ENCODE data around the gene EML3. TPM values are rescaled to one million over a fixed set of nuclear protein-coding genes. Genes with fewer than 3 reads are reported as not detected.
"Not testable (repeated sequence)": the region's sequence is repeated elsewhere in the genome, so short reads cannot be mapped to it uniquely, and the experiment has no call there.

EML3 gene
- total and polyA plus RNA-seq, 9 donors: 10.7 to 27.7 (median 19.9) TPM

GRCh38 chr11:62621027-62621566 lies 8.5 kb upstream of the EML3 start:
- 17% methylated on average over 5 of the region's 8 CpGs for WGBS (ENCODE audit: insufficient coverage)
- DNase-seq: no peak
- peaks cover 33% of the 10 kb centered on the region for H3K36me3 ChIP-seq (ENCODE audit: control insufficient read depth, insufficient read depth, low read length)
- peak overlapping the region; percentile 96 for H3K27ac ChIP-seq (ENCODE audit: low read length)
- no peaks in the 10 kb centered on the region for H3K9me3 ChIP-seq (replicated peaks; ENCODE audit: control insufficient read depth, low read depth, low read length)
- H3K4me3 ChIP-seq (ENCODE audit: low read length): peak overlapping the region; percentile 73
- H3K27me3 ChIP-seq (ENCODE audit: control insufficient read depth, insufficient read depth, low read length): no peaks in the 10 kb centered on the region
- peaks cover 19% of the 10 kb centered on the region for H3K4me1 ChIP-seq (ENCODE audit: control insufficient read depth, insufficient read depth, low read length)

- H3K4me1 ChIP-seq (ENCODE audit: control insufficient read depth, insufficient read depth, low read length): peaks cover 22% of the 10 kb centered on the region
- H3K27ac ChIP-seq (ENCODE audit: low read length); H3K4me3 ChIP-seq (ENCODE audit: low read length); H3K27me3 ChIP-seq (ENCODE audit: control insufficient read depth, insufficient read depth, low read length); DNase-seq; H3K9me3 ChIP-seq (replicated peaks; ENCODE audit: control insufficient read depth, low read depth, low read length): not testable (repeated sequence)
- WGBS (ENCODE audit: insufficient coverage): 83% methylated on average over 9 of the region's 14 CpGs
- H3K36me3 ChIP-seq (ENCODE audit: control insufficient read depth, insufficient read depth, low read length): peaks cover 34% of the 10 kb centered on the region
Observed at GRCh38 chr11:62616957-62617356, 4.4 kb upstream of the EML3 start.

GRCh38 chr11:62615521-62615920 lies 2.9 kb upstream of the EML3 start:
- H3K36me3 ChIP-seq (ENCODE audit: control insufficient read depth, insufficient read depth, low read length): peaks cover 36% of the 10 kb centered on the region
- H3K4me3 ChIP-seq (ENCODE audit: low read length): no peak overlapping the region
- H3K27me3 ChIP-seq (ENCODE audit: control insufficient read depth, insufficient read depth, low read length): peaks cover 2% of the 10 kb centered on the region
- peaks cover 27% of the 10 kb centered on the region for H3K4me1 ChIP-seq (ENCODE audit: control insufficient read depth, insufficient read depth, low read length)
- no peak overlapping the region for H3K27ac ChIP-seq (ENCODE audit: low read length)
- 85% methylated on average over 2 of the region's 7 CpGs for WGBS (ENCODE audit: insufficient coverage)
- DNase-seq: no peak
- H3K9me3 ChIP-seq (replicated peaks; ENCODE audit: control insufficient read depth, low read depth, low read length): no peaks in the 10 kb centered on the region

GRCh38 chr11:62614275-62614674 lies 1.7 kb upstream of the EML3 start:
- H3K27me3 ChIP-seq (ENCODE audit: control insufficient read depth, insufficient read depth, low read length): peaks cover 2% of the 10 kb centered on the region
- 58% methylated on average over 6 of the region's 8 CpGs for WGBS (ENCODE audit: insufficient coverage)
- no peak for DNase-seq
- H3K27ac ChIP-seq (ENCODE audit: low read length): peak overlapping the region; percentile 92
- H3K9me3 ChIP-seq (replicated peaks; ENCODE audit: control insufficient read depth, low read depth, low read length): no peaks in the 10 kb centered on the region
- peaks cover 26% of the 10 kb centered on the region for H3K4me1 ChIP-seq (ENCODE audit: control insufficient read depth, insufficient read depth, low read length)
- H3K4me3 ChIP-seq (ENCODE audit: low read length): no peak overlapping the region
- H3K36me3 ChIP-seq (ENCODE audit: control insufficient read depth, insufficient read depth, low read length): peaks cover 47% of the 10 kb centered on the region

GRCh38 chr11:62613291-62613778 lies 760 bp upstream of the EML3 start:
- no peak for DNase-seq
- Histone ChIP-seq H3K4me1 (ENCODE audit: control insufficient read depth, insufficient read depth, low read length) (peaks cover 24% of the 10 kb centered on the region), H3K4me3 (ENCODE audit: low read length) (no peak overlapping the region), H3K36me3 (ENCODE audit: control insufficient read depth, insufficient read depth, low read length) (peaks cover 56% of the 10 kb centered on the region), H3K9me3 (replicated peaks; ENCODE audit: control insufficient read depth, low read depth, low read length) (no peaks in the 10 kb centered on the region), H3K27me3 (ENCODE audit: control insufficient read depth, insufficient read depth, low read length) (peaks cover 2% of the 10 kb centered on the region), H3K27ac (ENCODE audit: low read length) (peak overlapping the region; percentile 92)
- 58% methylated on average over 14 of the region's 15 CpGs for WGBS (ENCODE audit: insufficient coverage)

GRCh38 chr11:62611705-62612365 lies 740 bp downstream of the EML3 start:
- Histone ChIP-seq H3K4me3 (ENCODE audit: low read length) (peak overlapping the region; percentile 60), H3K36me3 (ENCODE audit: control insufficient read depth, insufficient read depth, low read length) (peaks cover 57% of the 10 kb centered on the region), H3K9me3 (replicated peaks; ENCODE audit: control insufficient read depth, low read depth, low read length) (no peaks in the 10 kb centered on the region), H3K4me1 (ENCODE audit: control insufficient read depth, insufficient read depth, low read length) (peaks cover 24% of the 10 kb centered on the region), H3K27ac (ENCODE audit: low read length) (peak overlapping the region; percentile 92), H3K27me3 (ENCODE audit: control insufficient read depth, insufficient read depth, low read length) (peaks cover 2% of the 10 kb centered on the region)
- peak; percentile 79 for DNase-seq
- under 1% methylated on average over 34 of the region's 34 CpGs for WGBS (ENCODE audit: insufficient coverage)

- peaks cover 24% of the 10 kb centered on the region for H3K4me1 ChIP-seq (ENCODE audit: control insufficient read depth, insufficient read depth, low read length)
- DNase-seq: no peak
- peak overlapping the region; percentile 60 for H3K4me3 ChIP-seq (ENCODE audit: low read length)
- H3K27me3 ChIP-seq (ENCODE audit: control insufficient read depth, insufficient read depth, low read length): peaks cover 2% of the 10 kb centered on the region
- H3K36me3 ChIP-seq (ENCODE audit: control insufficient read depth, insufficient read depth, low read length): peaks cover 53% of the 10 kb centered on the region
- WGBS (ENCODE audit: insufficient coverage): 68% methylated on average over 8 of the region's 28 CpGs
- H3K9me3 ChIP-seq (replicated peaks; ENCODE audit: control insufficient read depth, low read depth, low read length): no peaks in the 10 kb centered on the region
- H3K27ac ChIP-seq (ENCODE audit: low read length): peak overlapping the region; percentile 92
Observed at GRCh38 chr11:62610814-62611704, 1.5 kb downstream of the EML3 start.

GRCh38 chr11:62610403-62610802 lies 2.2 kb downstream of the EML3 start:
- no peak overlapping the region for H3K27ac ChIP-seq (ENCODE audit: low read length)
- no peak for DNase-seq
- 67% methylated on average over 1 of the region's 6 CpGs for WGBS (ENCODE audit: insufficient coverage)
- peaks cover 24% of the 10 kb centered on the region for H3K4me1 ChIP-seq (ENCODE audit: control insufficient read depth, insufficient read depth, low read length)
- no peak overlapping the region for H3K4me3 ChIP-seq (ENCODE audit: low read length)
- no peaks in the 10 kb centered on the region for H3K9me3 ChIP-seq (replicated peaks; ENCODE audit: control insufficient read depth, low read depth, low read length)
- H3K27me3 ChIP-seq (ENCODE audit: control insufficient read depth, insufficient read depth, low read length): peaks cover 2% of the 10 kb centered on the region
- H3K36me3 ChIP-seq (ENCODE audit: control insufficient read depth, insufficient read depth, low read length): peaks cover 54% of the 10 kb centered on the region

- Histone ChIP-seq H3K27me3 (ENCODE audit: control insufficient read depth, insufficient read depth, low read length) (peaks cover 2% of the 10 kb centered on the region), H3K4me3 (ENCODE audit: low read length) (no peak overlapping the region), H3K9me3 (replicated peaks; ENCODE audit: control insufficient read depth, low read depth, low read length) (no peaks in the 10 kb centered on the region), H3K36me3 (ENCODE audit: control insufficient read depth, insufficient read depth, low read length) (peaks cover 52% of the 10 kb centered on the region), H3K4me1 (ENCODE audit: control insufficient read depth, insufficient read depth, low read length) (peaks cover 28% of the 10 kb centered on the region), H3K27ac (ENCODE audit: low read length) (no peak overlapping the region)
- no peak for DNase-seq
- WGBS (ENCODE audit: insufficient coverage): 82% methylated on average over 6 of the region's 12 CpGs
Observed at GRCh38 chr11:62608776-62609175, 3.8 kb downstream of the EML3 start.

- H3K4me3 ChIP-seq (ENCODE audit: low read length): no peak overlapping the region
- H3K27me3 ChIP-seq (ENCODE audit: control insufficient read depth, insufficient read depth, low read length): peaks cover 2% of the 10 kb centered on the region
- H3K36me3 ChIP-seq (ENCODE audit: control insufficient read depth, insufficient read depth, low read length): peaks cover 52% of the 10 kb centered on the region
- no peak for DNase-seq
- H3K4me1 ChIP-seq (ENCODE audit: control insufficient read depth, insufficient read depth, low read length): peaks cover 29% of the 10 kb centered on the region
- H3K27ac ChIP-seq (ENCODE audit: low read length): no peak overlapping the region
- H3K9me3 ChIP-seq (replicated peaks; ENCODE audit: control insufficient read depth, low read depth, low read length): no peaks in the 10 kb centered on the region
- WGBS (ENCODE audit: insufficient coverage): 61% methylated on average over 2 of the region's 4 CpGs
Observed at GRCh38 chr11:62607714-62608113, 4.9 kb downstream of the EML3 start.
